SH-SY5Y (cell line): Measurements from ENCODE around the gene SLC39A11.

Experiments used
- GATA2 ChIP-seq: IDR thresholded peaks from 2 replicates; pipeline ENCODE4 v1.6.1; 2011; ENCODE audit warnings: mild to moderate bottlenecking, low read depth, low read length
- GATA3 ChIP-seq: IDR thresholded peaks from 2 replicates; pipeline ENCODE4 v1.6.1; 2011; ENCODE audit warnings: low read depth, mild to moderate bottlenecking, low read length, moderate library complexity

GRCh38 chr17:72882426-72882825, 210.1 kb downstream of the SLC39A11 start:
- TF ChIP-seq GATA3 (no peak), GATA2 (no peak)
